ENCODE data around the gene ZFR2.

DNA sequence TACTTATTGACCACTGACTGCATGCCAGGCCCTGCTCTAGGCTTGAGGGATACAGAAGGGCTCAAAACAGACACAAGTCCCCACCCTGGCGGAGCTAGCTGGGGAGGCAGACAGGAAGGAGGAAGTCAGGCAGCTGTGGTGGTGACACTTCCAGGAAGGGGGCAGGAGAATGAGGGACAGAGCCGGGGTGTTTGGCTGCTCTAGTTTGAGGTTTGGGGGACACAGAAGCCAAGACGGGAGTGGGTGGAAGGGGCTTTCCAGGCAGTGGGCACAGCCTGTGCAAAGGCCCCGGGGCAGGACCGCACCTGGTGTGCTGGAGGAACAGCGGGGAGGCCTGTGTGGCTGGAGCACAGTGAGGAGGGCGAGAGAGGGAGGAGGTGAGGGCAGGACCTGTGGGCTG lies 102.3 kb downstream of the ZFR2 start:
- TF ChIP-seq POLR2A (IDR thresholded peaks at IDR 0.05; ENCODE audit: control extremely low read depth in 1 of 2, low read depth in 2 of 2, low read length in 2 of 2) (no peak), SIN3A (conservative IDR thresholded peaks at IDR 0.05 in 1 of 2, IDR thresholded peaks at IDR 0.05 in 1 of 2; ENCODE audit: low read depth in 1 of 2, low read length in 2 of 2) (no peak), MAFK (IDR thresholded peaks at IDR 0.05; ENCODE audit: low read depth, low read length) (no peak), MAX (IDR thresholded peaks at IDR 0.05) (no peak), CTCF (IDR thresholded peaks at IDR 0.05; ENCODE audit: control extremely low read depth in 1 of 3, insufficient read depth in 1 of 3, low read depth in 1 of 3, low read length in 3 of 3) (no peak), SP2 (IDR thresholded peaks at IDR 0.05; ENCODE audit: low read length) (no peak), BACH1 (IDR thresholded peaks at IDR 0.05; ENCODE audit: low read length) (no peak), SRF (IDR thresholded peaks at IDR 0.05; ENCODE audit: low read depth, low read length) (no peak), CBX8 (IDR thresholded peaks at IDR 0.05; ENCODE audit: borderline replicate concordance, low read depth, low read length) (no peak)

All from H1 (cell line).